ENCODE results near the gene KRT74. TPM values are rescaled to one million over a fixed set of nuclear protein-coding genes. Genes with fewer than 3 reads are reported as not detected.

KRT74 gene
- total and polyA plus RNA-seq, 9 of the 15 experiments (the other 6 are each of a cell fraction or from before 2014, with no cell fraction given), result not detected

DNA sequence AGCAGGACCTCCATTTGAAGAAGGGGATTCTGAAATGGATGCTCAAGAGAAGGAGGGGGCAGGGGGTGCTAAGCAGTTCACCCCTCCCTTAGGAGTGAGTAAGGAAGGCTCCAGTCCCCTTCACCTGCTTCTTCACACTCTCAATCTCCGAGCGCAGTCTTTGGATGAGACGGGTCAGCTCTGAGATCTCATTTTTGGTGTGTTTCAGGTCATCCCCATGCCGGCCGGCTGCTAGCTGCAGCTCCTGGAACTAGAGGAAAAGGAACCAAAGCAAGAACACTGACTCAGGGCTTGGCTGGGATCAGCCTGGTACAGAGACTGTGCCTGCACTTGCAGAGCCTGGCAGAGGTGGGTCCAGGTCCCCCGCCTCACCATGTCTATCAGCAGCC, 37.4 kb upstream of the KRT74 start:
- Histone ChIP-seq H3K36me3 (ENCODE audit: control insufficient read depth, insufficient read depth, low read length) (no peaks in the 10 kb centered on the region), H3K4me1 (replicated peaks in 1 of 2; ENCODE audit: control insufficient read depth in 2 of 2, insufficient read depth in 2 of 2, low read length in 2 of 2) (peaks cover 0 to 7% of the 10 kb centered on the region in 2 experiments; a peak in 3 of 5 replicates), H3K79me2 (ENCODE audit: control insufficient read depth, insufficient read depth, low read length) (no peaks in the 10 kb centered on the region), H3K27ac (ENCODE audit: extremely low read depth, low read depth, low read length) (no peak overlapping the region), H2AFZ (ENCODE audit: low read depth, low read length) (no peak overlapping the region), H3K9me1 (ENCODE audit: control insufficient read depth, insufficient read depth, low read length) (no peaks in the 10 kb centered on the region), H3K9ac (ENCODE audit: insufficient read depth in 1 of 2, low read depth in 2 of 2, low read length in 2 of 2) (no peak overlapping the region), H4K20me1 (replicated peaks; ENCODE audit: control insufficient read depth, insufficient read depth, low read length) (0 out of 2 replicates have a peak, but pooled peaks cover 2% of the 10 kb centered on the region), H3K9me3 (replicated peaks; ENCODE audit: control insufficient read depth, insufficient read depth, low read depth, low read length) (no peaks in the 10 kb centered on the region), H3K4me2 (ENCODE audit: insufficient read depth, low read length) (no peak overlapping the region), H3K4me3 (no peak overlapping the region), H3K27me3 (ENCODE audit: control insufficient read depth in 2 of 2, insufficient read depth in 2 of 2, low read length in 2 of 2) (peaks cover 2 to 29% of the 10 kb centered on the region in 2 experiments; a peak in 3 of 5 replicates)
- ChIA-PET CTCF (ENCODE audit: low intra/inter-chr PET ratio) (no interaction called here), POLR2A (interaction anchor here (0.9 kb wide), 1 partner anchor 23 kb away, joined by 5 read pairs; no protein-coding TSS in a partner anchor)
- 36% methylated on average over 6 of the region's 6 CpGs for WGBS (ENCODE audit: insufficient coverage, low coverage, missing lambda C conversion rate)
- in situ Hi-C loops (cut with MboI) (no loop called here), intact Hi-C loops (cut with micrococcal nuclease) (no loop called here)
- DNase-seq (ENCODE audit: extremely low read depth in 1 of 4, low spot score in 3 of 4) (no peak), ATAC-seq (no peak), FAIRE-seq (no peak)
- BruUV-seq (replicated peaks), result no TSS peak
- TF ChIP-seq, protein P1, sequence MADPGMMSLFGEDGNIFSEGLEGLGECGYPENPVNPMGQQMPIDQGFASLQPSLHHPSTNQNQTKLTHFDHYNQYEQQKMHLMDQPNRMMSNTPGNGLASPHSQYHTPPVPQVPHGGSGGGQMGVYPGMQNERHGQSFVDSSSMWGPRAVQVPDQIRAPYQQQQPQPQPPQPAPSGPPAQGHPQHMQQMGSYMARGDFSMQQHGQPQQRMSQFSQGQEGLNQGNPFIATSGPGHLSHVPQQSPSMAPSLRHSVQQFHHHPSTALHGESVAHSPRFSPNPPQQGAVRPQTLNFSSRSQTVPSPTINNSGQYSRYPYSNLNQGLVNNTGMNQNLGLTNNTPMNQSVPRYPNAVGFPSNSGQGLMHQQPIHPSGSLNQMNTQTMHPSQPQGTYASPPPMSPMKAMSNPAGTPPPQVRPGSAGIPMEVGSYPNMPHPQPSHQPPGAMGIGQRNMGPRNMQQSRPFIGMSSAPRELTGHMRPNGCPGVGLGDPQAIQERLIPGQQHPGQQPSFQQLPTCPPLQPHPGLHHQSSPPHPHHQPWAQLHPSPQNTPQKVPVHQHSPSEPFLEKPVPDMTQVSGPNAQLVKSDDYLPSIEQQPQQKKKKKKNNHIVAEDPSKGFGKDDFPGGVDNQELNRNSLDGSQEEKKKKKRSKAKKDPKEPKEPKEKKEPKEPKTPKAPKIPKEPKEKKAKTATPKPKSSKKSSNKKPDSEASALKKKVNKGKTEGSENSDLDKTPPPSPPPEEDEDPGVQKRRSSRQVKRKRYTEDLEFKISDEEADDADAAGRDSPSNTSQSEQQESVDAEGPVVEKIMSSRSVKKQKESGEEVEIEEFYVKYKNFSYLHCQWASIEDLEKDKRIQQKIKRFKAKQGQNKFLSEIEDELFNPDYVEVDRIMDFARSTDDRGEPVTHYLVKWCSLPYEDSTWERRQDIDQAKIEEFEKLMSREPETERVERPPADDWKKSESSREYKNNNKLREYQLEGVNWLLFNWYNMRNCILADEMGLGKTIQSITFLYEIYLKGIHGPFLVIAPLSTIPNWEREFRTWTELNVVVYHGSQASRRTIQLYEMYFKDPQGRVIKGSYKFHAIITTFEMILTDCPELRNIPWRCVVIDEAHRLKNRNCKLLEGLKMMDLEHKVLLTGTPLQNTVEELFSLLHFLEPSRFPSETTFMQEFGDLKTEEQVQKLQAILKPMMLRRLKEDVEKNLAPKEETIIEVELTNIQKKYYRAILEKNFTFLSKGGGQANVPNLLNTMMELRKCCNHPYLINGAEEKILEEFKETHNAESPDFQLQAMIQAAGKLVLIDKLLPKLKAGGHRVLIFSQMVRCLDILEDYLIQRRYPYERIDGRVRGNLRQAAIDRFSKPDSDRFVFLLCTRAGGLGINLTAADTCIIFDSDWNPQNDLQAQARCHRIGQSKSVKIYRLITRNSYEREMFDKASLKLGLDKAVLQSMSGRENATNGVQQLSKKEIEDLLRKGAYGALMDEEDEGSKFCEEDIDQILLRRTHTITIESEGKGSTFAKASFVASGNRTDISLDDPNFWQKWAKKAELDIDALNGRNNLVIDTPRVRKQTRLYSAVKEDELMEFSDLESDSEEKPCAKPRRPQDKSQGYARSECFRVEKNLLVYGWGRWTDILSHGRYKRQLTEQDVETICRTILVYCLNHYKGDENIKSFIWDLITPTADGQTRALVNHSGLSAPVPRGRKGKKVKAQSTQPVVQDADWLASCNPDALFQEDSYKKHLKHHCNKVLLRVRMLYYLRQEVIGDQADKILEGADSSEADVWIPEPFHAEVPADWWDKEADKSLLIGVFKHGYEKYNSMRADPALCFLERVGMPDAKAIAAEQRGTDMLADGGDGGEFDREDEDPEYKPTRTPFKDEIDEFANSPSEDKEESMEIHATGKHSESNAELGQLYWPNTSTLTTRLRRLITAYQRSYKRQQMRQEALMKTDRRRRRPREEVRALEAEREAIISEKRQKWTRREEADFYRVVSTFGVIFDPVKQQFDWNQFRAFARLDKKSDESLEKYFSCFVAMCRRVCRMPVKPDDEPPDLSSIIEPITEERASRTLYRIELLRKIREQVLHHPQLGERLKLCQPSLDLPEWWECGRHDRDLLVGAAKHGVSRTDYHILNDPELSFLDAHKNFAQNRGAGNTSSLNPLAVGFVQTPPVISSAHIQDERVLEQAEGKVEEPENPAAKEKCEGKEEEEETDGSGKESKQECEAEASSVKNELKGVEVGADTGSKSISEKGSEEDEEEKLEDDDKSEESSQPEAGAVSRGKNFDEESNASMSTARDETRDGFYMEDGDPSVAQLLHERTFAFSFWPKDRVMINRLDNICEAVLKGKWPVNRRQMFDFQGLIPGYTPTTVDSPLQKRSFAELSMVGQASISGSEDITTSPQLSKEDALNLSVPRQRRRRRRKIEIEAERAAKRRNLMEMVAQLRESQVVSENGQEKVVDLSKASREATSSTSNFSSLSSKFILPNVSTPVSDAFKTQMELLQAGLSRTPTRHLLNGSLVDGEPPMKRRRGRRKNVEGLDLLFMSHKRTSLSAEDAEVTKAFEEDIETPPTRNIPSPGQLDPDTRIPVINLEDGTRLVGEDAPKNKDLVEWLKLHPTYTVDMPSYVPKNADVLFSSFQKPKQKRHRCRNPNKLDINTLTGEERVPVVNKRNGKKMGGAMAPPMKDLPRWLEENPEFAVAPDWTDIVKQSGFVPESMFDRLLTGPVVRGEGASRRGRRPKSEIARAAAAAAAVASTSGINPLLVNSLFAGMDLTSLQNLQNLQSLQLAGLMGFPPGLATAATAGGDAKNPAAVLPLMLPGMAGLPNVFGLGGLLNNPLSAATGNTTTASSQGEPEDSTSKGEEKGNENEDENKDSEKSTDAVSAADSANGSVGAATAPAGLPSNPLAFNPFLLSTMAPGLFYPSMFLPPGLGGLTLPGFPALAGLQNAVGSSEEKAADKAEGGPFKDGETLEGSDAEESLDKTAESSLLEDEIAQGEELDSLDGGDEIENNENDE (IDR thresholded peaks at IDR 0.05; ENCODE audit: low read depth, low read length), result no peak
- TF ChIP-seq, protein P2, sequence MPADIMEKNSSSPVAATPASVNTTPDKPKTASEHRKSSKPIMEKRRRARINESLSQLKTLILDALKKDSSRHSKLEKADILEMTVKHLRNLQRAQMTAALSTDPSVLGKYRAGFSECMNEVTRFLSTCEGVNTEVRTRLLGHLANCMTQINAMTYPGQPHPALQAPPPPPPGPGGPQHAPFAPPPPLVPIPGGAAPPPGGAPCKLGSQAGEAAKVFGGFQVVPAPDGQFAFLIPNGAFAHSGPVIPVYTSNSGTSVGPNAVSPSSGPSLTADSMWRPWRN (IDR thresholded peaks at IDR 0.05; ENCODE audit: low read depth), result no peak
- TF ChIP-seq ZNF143 (CRISPR knock-in tag; IDR thresholded peaks at IDR 0.05) (no peak), ZNF232 (CRISPR knock-in tag; IDR thresholded peaks at IDR 0.05) (no peak), EWSR1 (IDR thresholded peaks at IDR 0.05; ENCODE audit: borderline replicate concordance, low read depth, partially characterized antibody) (no peak), CSDE1 (IDR thresholded peaks at IDR 0.05) (no peak), NR2F6 (CRISPR knock-in tag; IDR thresholded peaks at IDR 0.05) (no peak), IFI16 (CRISPR knock-in tag; IDR thresholded peaks at IDR 0.05) (no peak), NCOR1 (IDR thresholded peaks at IDR 0.05) (no peak), ZNF224 (CRISPR knock-in tag; IDR thresholded peaks at IDR 0.05) (no peak)
- TF ChIP-seq, protein P3, sequence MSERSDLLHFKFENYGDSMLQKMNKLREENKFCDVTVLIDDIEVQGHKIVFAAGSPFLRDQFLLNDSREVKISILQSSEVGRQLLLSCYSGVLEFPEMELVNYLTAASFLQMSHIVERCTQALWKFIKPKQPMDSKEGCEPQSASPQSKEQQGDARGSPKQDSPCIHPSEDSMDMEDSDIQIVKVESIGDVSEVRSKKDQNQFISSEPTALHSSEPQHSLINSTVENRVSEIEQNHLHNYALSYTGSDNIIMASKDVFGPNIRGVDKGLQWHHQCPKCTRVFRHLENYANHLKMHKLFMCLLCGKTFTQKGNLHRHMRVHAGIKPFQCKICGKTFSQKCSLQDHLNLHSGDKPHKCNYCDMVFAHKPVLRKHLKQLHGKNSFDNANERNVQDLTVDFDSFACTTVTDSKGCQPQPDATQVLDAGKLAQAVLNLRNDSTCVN (CRISPR knock-in tag; IDR thresholded peaks at IDR 0.05), result no peak
